Tibial nerve (tissue), 3 donors: ENCODE measurements around the gene TMEM131L.

Source experiments
- POLR2A ChIP-seq, 2 donors: fragments of 450-650 bp; IDR thresholded peaks; one replicate each; pipeline ENCODE4 v1.6.1; 2017; ENCODE audit warnings: antibody characterized with exemption in 2 of 2, mild to moderate bottlenecking in 2 of 2, moderate library complexity in 2 of 2
- TF ChIP-seq, protein P1 (sequence below), 5 experiments: fragments of 200-600 bp in 3 of 5; fragments of 450-650 bp in 2 of 5; sonication (generic) in 3 of 5; IDR thresholded peaks; one replicate each; pipeline ENCODE4 v1.5.1; 2016 to 2019; ENCODE audit warnings: antibody characterized with exemption in 5 of 5, mild to moderate bottlenecking in 3 of 5, moderate library complexity in 2 of 5

DNA sequence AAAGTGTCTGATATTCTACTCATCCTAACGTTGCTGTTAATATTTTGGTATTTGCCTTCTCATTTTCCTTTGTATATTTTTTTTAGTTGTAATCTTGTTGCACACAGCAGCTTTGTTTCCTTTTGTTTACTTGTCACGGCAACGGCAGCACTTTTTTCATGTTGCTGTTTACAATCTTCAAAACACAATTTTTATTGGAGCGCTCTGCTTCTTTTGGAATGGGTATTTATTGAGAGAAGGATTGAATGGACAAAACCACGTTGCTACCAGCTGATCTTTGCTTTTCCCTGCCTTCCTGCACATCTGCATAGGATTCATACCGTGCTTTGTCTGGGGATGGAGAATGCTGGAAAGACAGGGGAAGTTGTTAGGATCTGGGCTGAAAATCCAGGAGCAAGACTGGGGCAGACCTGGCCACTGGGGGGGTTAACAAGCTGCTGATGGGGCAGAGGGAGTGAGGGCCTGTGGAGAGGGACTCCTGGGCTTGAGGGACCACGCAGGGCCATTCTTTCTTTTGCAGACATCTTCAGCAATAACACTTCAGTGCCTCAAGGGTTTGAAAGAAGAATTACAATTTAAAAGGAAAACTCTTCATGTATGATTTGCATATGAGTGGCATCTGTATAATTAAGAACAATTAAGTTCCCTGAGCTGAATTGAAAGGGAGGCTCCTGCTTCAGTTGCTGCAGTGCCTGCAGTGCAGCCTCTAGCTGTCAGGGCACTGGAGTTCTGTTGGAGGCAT, 69.8 kb downstream of the TMEM131L start:
- TF ChIP-seq, protein P1, sequence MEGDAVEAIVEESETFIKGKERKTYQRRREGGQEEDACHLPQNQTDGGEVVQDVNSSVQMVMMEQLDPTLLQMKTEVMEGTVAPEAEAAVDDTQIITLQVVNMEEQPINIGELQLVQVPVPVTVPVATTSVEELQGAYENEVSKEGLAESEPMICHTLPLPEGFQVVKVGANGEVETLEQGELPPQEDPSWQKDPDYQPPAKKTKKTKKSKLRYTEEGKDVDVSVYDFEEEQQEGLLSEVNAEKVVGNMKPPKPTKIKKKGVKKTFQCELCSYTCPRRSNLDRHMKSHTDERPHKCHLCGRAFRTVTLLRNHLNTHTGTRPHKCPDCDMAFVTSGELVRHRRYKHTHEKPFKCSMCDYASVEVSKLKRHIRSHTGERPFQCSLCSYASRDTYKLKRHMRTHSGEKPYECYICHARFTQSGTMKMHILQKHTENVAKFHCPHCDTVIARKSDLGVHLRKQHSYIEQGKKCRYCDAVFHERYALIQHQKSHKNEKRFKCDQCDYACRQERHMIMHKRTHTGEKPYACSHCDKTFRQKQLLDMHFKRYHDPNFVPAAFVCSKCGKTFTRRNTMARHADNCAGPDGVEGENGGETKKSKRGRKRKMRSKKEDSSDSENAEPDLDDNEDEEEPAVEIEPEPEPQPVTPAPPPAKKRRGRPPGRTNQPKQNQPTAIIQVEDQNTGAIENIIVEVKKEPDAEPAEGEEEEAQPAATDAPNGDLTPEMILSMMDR (IDR thresholded peaks at IDR 0.05), result no peak
- no peak for TF ChIP-seq POLR2A (IDR thresholded peaks at IDR 0.05)
